SK-N-SH (cell line): Measurements from ENCODE around the gene CMC1. TPM values are rescaled to one million over a fixed set of nuclear protein-coding genes. Genes with fewer than 3 reads are reported as not detected.

Experiments
- CTCF ChIA-PET: fragments of 300-600, 350-600 bp; formaldehyde crosslinking; extraction: SDS; loops from one replicate; lab custom pipeline; 2021; lab: Yijun Ruan, JAX
- POLR2A ChIA-PET: fragments of 350-600 bp; sonication (Branson Sonifier 250); formaldehyde crosslinking; extraction: SDS; loops from one replicate; lab custom pipeline; 2020; ENCODE audit warnings: antibody characterized with exemption, inconsistent platforms; lab: Yijun Ruan, JAX
- DNase-seq: peaks from one replicate; pipeline ENCODE4 v3.0.0; 2012
- H2AFZ ChIP-seq: fragments of 200-600 bp; sonication (generic); 2 replicates; pipeline ENCODE4 v1.8.1; 2016; ENCODE audit warnings: antibody characterized with exemption, mild to moderate bottlenecking, low read depth
- H3F3A ChIP-seq: fragments of 200-600 bp; sonication (generic); replicated peaks from 2 replicates; pipeline ENCODE3; 2016; ENCODE audit warnings: antibody characterized with exemption, mild to moderate bottlenecking; ENCODE audit not compliant: insufficient read depth
- H3K27ac ChIP-seq, 2 experiments: fragments of 200-500 bp in 1 of 2; fragments of 200-600 bp in 1 of 2; sonication (Bioruptor generic) in 1 of 2; sonication (generic), shearing (Covaris generic) in 1 of 2; 2 replicates each; pipeline versions ENCODE4 v1.5.1 to v1.6.1; 2014 to 2016; ENCODE audit warnings: low read depth in 2 of 2, inconsistent platforms in 1 of 2, low read length in 1 of 2, mild to moderate bottlenecking in 1 of 2, mixed read lengths in 1 of 2
- H3K27me3 ChIP-seq: fragments of 200-600 bp; sonication (generic), shearing (Covaris generic); 2 replicates; pipeline ENCODE4 v1.6.1; 2016; ENCODE audit warnings: mixed run types; ENCODE audit not compliant: insufficient read depth
- H3K36me3 ChIP-seq, 2 experiments: fragments of 200-500 bp in 1 of 2; fragments of 200-600 bp in 1 of 2; sonication (Bioruptor generic) in 1 of 2; sonication (generic) in 1 of 2; replicated peaks in 1 of 2; 2 replicates each; pipeline versions ENCODE3 to v1.5.1; 2014 to 2016; ENCODE audit warnings: low read length in 1 of 2, mild to moderate bottlenecking in 1 of 2; ENCODE audit not compliant: insufficient read depth in 2 of 2, control insufficient read depth in 1 of 2
- H3K4me1 ChIP-seq, 2 experiments: fragments of 200-500 bp in 1 of 2; fragments of 200-600 bp in 1 of 2; sonication (Bioruptor generic) in 1 of 2; sonication (generic), shearing (Covaris generic) in 1 of 2; 2 replicates each; pipeline versions ENCODE4 v1.5.1 to v1.6.1; 2014 to 2016; ENCODE audit warnings: low read depth in 1 of 2, low read length in 1 of 2, mixed run types in 1 of 2; ENCODE audit not compliant: insufficient read depth in 2 of 2, control insufficient read depth in 1 of 2
- H3K4me2 ChIP-seq: fragments of 200-600 bp; sonication (generic), shearing (Covaris generic); 2 replicates; pipeline ENCODE4 v1.6.1; 2017; ENCODE audit warnings: mixed run types
- H3K4me3 ChIP-seq, 2 experiments: fragments of 200-500 bp in 1 of 2; fragments of 200-600 bp in 1 of 2; sonication (Bioruptor generic) in 1 of 2; sonication (generic), shearing (Covaris generic) in 1 of 2; 2 replicates each; pipeline versions ENCODE4 v1.5.1 to v1.8.1; 2014 to 2016; ENCODE audit warnings: low read depth in 2 of 2, inconsistent platforms in 1 of 2, low read length in 1 of 2, mild to moderate bottlenecking in 1 of 2, mixed read lengths in 1 of 2, moderate library complexity in 1 of 2
- H3K79me2 ChIP-seq: fragments of 200-600 bp; sonication (generic); 2 replicates; pipeline ENCODE4 v1.8.1; 2017; ENCODE audit warnings: mild to moderate bottlenecking; ENCODE audit not compliant: insufficient read depth
- H3K9ac ChIP-seq: fragments of 200-600 bp; sonication (generic); 2 replicates; pipeline ENCODE4 v1.6.1; 2017; ENCODE audit warnings: mixed run types
- H3K9me2 ChIP-seq: fragments of 200-600 bp; sonication (generic); 2 replicates; pipeline ENCODE4 v1.6.1; 2017; ENCODE audit warnings: mixed run types
- H3K9me3 ChIP-seq: fragments of 200-600 bp; sonication (generic); 2 replicates; pipeline ENCODE4 v1.6.1; 2017; ENCODE audit warnings: mixed run types, mild to moderate bottlenecking, moderate library complexity
- H4K20me1 ChIP-seq: fragments of 200-600 bp; sonication (generic); 2 replicates; pipeline ENCODE4 v1.6.1; 2017; ENCODE audit warnings: mild to moderate bottlenecking, mixed run types; ENCODE audit not compliant: insufficient read depth
- CHD2 ChIP-seq: fragments of 150-350 bp; IDR thresholded peaks from 2 replicates; pipeline ENCODE4 v1.6.1; 2018; ENCODE audit warnings: low read length; ENCODE audit not compliant: partially characterized antibody
- CTCF ChIP-seq: fragments of 200-600 bp; sonication (generic); IDR thresholded peaks from 2 replicates; pipeline ENCODE4 v1.6.1; 2017; ENCODE audit warnings: antibody characterized with exemption, mild to moderate bottlenecking, moderate library complexity
- ELF1 ChIP-seq: IDR thresholded peaks from 2 replicates; pipeline ENCODE4 v1.4.0; 2012
- EP300 ChIP-seq, 2 experiments: IDR thresholded peaks; 2 replicates each; pipeline versions ENCODE4 v1.4.0 to v1.6.1; 2012; ENCODE audit warnings: borderline replicate concordance in 1 of 2, low read depth in 1 of 2, low read length in 1 of 2
- EZH2phosphoT487 ChIP-seq: fragments of 200-600 bp; sonication (generic); IDR thresholded peaks from 2 replicates; pipeline ENCODE4 v1.6.1; 2017; ENCODE audit warnings: low read depth, mixed run types, mild to moderate bottlenecking, antibody characterized with exemption, moderate library complexity, borderline replicate concordance
- GABPA ChIP-seq: IDR thresholded peaks from 2 replicates; pipeline ENCODE4 v1.4.0; 2012; ENCODE audit warnings: low read depth, mild to moderate bottlenecking
- IRF3 ChIP-seq: fragments of 150-350 bp; IDR thresholded peaks from 2 replicates; pipeline ENCODE4 v1.6.1; 2016; ENCODE audit warnings: mild to moderate bottlenecking, low read depth, low read length
- JUND ChIP-seq: IDR thresholded peaks from 2 replicates; pipeline ENCODE4 v1.4.0; 2012
- NRF1 ChIP-seq: IDR thresholded peaks from 2 replicates; pipeline ENCODE4 v1.6.1; 2012; ENCODE audit warnings: low read depth, mild to moderate bottlenecking, low read length
- POLR2AphosphoS5 ChIP-seq: IDR thresholded peaks from 2 replicates; pipeline ENCODE4 v1.6.1; 2012; ENCODE audit warnings: low read depth, low read length
- RAD21 ChIP-seq: IDR thresholded peaks from 2 replicates; pipeline ENCODE4 v1.6.1; 2012; ENCODE audit warnings: mild to moderate bottlenecking, low read length
- RCOR1 ChIP-seq: fragments of 150-350 bp; IDR thresholded peaks from 2 replicates; pipeline ENCODE4 v1.6.1; 2017; ENCODE audit warnings: antibody characterized with exemption, low read length
- SIN3A ChIP-seq: IDR thresholded peaks from 2 replicates; pipeline ENCODE4 v1.6.1; 2012; ENCODE audit warnings: low read depth, mild to moderate bottlenecking, low read length, moderate library complexity, borderline replicate concordance
- TCF12 ChIP-seq: IDR thresholded peaks from 2 replicates; pipeline ENCODE4 v1.4.0; 2012
- TEAD4 ChIP-seq: IDR thresholded peaks from 2 replicates; pipeline ENCODE4 v1.4.0; 2012; ENCODE audit warnings: mild to moderate bottlenecking, borderline replicate concordance; ENCODE audit not compliant: insufficient read depth
- YY1 ChIP-seq: IDR thresholded peaks from 2 replicates; pipeline ENCODE4 v1.4.0; 2012; ENCODE audit warnings: low read depth, mild to moderate bottlenecking
- polyA plus RNA-seq, 3 experiments: library from polyadenylated mRNA; depleted of rRNA; stranded (reverse); fragments of >200 nt; gene quantifications; 2 replicates each; pipeline ENCODE4 v1.2.3, GENCODE V29; 2012
- TF ChIP-seq, protein P1 (sequence below): IDR thresholded peaks from 2 replicates; pipeline ENCODE4 v1.4.0; 2012; ENCODE audit warnings: low read depth, borderline replicate concordance
- TF ChIP-seq, protein P2 (sequence below): fragments of 150-350 bp; IDR thresholded peaks from 2 replicates; pipeline ENCODE4 v1.6.1; 2017; ENCODE audit warnings: antibody characterized with exemption, low read length, low read depth, borderline replicate concordance

The CMC1 gene
- polyA plus RNA-seq, 1 of the 3 experiments (the other 2 are of a cell fraction): 24.1 TPM

DNA sequence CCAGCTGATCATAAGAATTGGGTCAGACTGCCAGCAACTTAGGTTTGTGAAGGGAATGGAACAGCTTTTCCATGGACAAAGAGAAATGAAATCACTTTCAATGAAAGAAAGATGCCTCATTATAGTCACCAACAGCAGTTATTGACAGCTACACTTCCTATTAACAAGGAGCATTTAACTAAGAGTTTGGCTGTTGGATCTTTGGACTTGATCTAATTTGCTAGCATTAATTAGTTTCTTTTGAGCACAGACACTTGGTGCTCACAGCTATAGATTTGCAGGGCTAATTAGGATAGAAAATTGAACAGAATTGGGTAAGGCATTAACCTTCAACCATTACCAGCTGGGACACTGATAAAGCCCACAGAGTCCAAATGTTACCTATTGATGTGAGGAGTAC is 24.2 kb downstream of the CMC1 start:
- Histone ChIP-seq H3K9me3 (no peaks in the 10 kb centered on the region), H3F3A (no peaks in the 10 kb centered on the region), H3K9me2 (no peaks in the 10 kb centered on the region), H3K79me2 (peaks cover 18% of the 10 kb centered on the region; the same call in 1 of the 2 replicates), H3K4me3 (no peak overlapping the region), H3K36me3 (peaks cover 22 to 26% of the 10 kb centered on the region in 2 experiments), H3K4me1 (no peaks in the 10 kb centered on the region), H3K9ac (no peak overlapping the region), H2AFZ (no peak overlapping the region), H4K20me1 (no peaks in the 10 kb centered on the region), H3K27me3 (no peaks in the 10 kb centered on the region), H3K4me2 (no peak overlapping the region), H3K27ac (no peak overlapping the region)
- no peak for DNase-seq
- POLR2A ChIA-PET: no interaction called here
- TF ChIP-seq GABPA (no peak), TEAD4 (no peak), RAD21 (no peak), YY1 (no peak), ELF1 (no peak), NRF1 (no peak), SIN3A (no peak), CTCF (no peak), CHD2 (no peak), EZH2phosphoT487 (no peak), TCF12 (no peak), EP300 (IDR thresholded peaks at IDR 0.05; ENCODE audit: borderline replicate concordance in 1 of 2, low read depth in 1 of 2, low read length in 1 of 2) (no peak), IRF3 (no peak), RCOR1 (no peak), POLR2AphosphoS5 (no peak), JUND (no peak)
- TF ChIP-seq, protein P1, sequence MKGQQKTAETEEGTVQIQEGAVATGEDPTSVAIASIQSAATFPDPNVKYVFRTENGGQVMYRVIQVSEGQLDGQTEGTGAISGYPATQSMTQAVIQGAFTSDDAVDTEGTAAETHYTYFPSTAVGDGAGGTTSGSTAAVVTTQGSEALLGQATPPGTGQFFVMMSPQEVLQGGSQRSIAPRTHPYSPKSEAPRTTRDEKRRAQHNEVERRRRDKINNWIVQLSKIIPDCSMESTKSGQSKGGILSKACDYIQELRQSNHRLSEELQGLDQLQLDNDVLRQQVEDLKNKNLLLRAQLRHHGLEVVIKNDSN: no peak
- TF ChIP-seq, protein P2, sequence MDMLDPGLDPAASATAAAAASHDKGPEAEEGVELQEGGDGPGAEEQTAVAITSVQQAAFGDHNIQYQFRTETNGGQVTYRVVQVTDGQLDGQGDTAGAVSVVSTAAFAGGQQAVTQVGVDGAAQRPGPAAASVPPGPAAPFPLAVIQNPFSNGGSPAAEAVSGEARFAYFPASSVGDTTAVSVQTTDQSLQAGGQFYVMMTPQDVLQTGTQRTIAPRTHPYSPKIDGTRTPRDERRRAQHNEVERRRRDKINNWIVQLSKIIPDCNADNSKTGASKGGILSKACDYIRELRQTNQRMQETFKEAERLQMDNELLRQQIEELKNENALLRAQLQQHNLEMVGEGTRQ: no peak
- CTCF ChIA-PET: interaction anchor here (1.0 kb wide), 1 partner anchor 63 kb away, joined by 4 read pairs; no protein-coding TSS in a partner anchor
